T-helper 9 cell (primary cell): ENCODE measurements around the gene RETN.
"Not testable (repeated sequence)": the region's sequence is repeated elsewhere in the genome, so short reads cannot be mapped to it uniquely, and the experiment has no call there.

ENCODE experiments used
- DNase-seq: peaks from one replicate; pipeline ENCODE4 v3.0.0-alpha.2; 2020

RETN gene

GRCh38 chr19:7638802-7639465 lies 29.9 kb upstream of the RETN start:
- no peak for DNase-seq

DNA sequence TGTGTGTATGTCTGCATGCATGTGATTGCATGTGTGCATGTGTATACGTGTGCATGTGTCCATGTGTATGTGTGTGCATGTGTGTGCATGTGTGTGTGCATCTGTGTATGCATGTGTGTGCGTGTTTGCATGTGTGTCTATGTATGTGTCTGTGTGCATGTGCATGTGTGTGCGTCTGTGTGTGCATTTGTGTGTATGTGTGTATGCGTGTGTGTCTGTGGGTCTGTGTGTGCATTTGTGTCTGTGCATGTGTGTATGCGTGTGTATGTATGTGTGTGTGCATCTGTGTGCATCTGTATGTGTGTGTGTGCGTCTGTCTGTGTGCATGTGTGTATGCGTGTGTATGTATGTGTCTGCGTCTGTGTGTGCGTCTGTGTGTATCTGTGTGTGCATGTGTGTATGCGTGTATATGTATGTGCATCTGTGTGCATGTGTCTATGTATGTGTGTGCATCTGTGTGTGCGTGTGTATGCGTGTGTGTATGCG lies 28.9 kb upstream of the RETN start:
- DNase-seq: no peak

DNA sequence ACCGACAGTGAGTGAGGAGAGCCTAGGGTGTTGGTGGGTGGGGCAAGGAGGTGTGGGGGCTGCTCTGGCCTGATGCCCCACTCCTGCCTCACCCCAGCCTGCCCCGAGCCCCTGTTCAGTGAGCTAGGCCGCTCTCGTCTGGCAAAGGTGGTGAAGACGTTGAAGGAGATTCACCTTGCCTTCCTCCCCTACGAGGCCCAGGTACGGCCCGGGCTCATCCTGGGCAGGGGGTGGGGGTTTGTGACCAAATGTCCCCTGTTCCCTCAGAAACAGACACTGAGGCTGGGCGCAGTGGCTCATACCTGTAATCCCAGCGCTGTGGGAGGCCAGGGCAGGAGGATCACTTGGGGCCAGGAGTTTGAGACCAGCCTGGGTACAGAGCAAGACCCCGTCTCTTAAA lies 28.0 kb upstream of the RETN start:
- DNase-seq: no peak

DNA sequence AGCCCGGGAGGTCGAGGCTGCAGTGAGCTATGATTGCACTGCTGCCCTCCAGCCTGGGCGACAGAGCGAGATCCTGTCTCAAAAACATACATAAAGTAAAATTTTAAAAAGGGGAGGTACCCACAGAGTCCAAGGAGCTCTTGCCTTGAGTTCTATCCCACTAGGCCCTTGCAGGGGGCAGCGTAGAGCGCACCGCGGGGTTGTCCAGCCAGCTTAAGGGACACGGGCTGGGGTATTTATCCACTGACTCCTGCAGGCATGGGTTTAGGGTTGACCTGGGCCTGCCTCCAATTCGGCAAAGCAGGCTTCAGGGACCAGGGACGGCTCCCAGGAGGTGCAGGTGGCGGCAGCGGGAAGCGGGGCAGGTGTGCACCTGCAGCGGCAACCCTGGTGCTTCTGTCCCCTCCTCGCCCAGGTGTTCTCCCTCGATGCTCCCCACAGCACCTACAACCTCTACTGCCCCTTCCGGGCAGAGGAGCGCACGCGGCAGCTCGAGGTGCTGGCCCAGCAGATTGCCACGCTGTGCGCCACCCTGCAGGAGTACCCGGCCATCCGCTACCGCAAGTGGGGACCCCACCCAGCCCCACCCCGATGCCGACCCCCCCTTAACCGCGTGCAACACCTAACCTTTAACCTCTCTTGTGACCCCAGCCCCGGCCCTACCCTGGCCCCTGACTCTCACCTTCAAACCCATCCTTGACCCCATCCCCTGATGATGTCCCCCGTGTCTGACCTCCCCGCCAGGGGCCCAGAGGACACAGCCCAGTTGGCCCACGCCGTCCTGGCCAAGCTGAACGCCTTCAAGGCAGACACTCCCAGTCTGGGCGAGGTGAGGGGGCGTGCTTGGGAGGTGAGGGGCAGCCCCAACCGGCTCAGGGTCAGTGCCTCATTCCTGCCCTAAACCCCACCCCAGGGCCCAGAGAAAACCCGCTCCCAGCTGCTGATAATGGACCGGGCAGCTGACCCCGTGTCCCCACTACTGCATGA lies 27.3 kb upstream of the RETN start:
- no peak for DNase-seq

GRCh38 chr19:7642295-7643030 lies 26.4 kb upstream of the RETN start:
- no peak for DNase-seq

DNA sequence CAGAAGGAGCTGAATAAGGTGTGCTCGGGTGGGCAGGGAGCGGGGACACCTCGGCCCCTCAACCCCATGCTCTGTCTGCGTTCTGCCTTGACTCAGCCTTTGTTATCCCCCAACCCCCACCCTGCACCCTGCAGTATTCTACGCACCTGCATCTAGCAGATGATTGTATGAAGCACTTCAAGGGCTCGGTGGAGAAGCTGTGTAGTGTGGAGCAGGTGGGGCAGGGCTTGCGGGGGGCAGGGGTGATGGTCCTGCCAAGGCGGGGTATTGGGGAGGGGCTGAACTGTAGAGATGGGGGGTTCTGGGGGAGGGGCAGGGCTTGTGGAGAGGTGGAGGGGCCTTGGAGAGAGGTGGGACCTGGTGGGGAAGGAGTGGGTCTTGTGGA lies 25.8 kb upstream of the RETN start:
- DNase-seq: no peak

GRCh38 chr19:7643629-7644549 lies 25.0 kb upstream of the RETN start:
- DNase-seq: not testable (repeated sequence)

- no peak for DNase-seq
Observed at GRCh38 chr19:7644550-7644877, 24.3 kb upstream of the RETN start.

DNA sequence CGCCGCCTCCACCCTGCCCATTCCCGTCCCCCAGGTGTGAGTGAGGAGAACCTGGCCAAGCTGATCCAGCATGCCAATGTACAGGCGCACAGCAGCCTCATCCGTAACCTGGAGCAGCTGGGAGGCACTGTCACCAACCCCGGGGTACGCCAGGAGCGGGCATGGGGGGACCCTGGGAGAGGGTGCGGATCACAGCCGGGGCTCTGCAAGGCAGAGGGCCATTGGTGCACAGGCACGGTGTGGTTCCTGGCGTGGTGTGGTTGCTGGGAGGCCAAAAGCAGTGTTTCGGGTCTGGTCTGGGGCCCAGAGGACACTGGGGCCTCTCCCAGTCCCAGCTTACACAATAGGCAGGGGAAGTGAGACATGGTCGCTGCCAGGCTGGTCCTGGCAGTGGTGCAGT lies 23.7 kb upstream of the RETN start:
- DNase-seq: no peak

DNA sequence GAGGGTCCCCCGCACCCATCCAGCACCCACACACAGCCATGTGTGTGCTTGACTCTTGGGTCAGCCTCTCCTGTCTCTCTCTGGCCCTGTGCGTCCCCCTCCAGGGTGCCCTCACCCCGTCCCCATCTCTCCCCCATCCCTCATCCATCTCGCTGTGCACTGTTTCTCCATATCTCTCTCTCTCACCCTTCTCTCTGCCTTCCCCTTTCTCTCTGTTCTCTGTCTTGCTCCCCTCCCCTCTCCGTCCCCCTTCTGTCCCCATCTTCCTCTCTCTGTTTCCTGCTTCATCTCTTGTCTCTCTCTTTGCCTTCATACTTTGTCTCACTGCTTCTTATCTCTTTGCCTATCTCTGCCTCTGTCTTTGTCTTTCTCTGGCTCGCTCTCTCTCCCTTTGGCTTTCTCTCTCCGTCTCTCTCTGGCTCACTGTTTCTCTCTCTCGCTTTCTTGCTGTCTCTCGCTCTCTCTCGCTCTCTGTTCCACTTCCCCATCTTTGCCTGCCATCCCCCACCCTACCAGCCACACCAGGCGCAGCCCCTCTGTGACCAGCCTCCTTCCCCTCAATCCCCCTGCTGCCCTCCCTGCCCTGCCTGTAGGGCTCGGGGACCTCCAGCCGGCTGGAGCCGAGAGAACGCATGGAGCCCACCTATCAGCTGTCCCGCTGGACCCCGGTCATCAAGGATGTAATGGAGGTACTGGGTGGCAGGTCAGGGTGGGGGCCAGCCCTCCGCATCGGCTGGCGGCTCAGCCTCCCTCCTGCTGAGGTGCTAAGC lies 23.0 kb upstream of the RETN start:
- DNase-seq: no peak

DNA sequence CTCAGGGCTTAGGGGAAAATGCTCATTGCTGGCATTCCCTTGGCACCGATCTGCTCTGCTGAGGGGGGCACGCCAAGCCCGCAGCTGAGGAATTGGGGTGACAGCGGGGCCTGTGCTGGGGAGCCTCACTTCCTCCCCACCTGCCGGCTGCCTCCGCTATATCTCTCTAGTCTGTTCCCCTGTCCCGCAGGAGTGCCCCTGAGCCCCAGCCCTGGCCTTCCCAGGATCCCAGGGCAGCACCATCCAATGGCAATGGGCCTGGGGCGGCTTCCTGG lies 22.5 kb upstream of the RETN start:
- no peak for DNase-seq

DNA sequence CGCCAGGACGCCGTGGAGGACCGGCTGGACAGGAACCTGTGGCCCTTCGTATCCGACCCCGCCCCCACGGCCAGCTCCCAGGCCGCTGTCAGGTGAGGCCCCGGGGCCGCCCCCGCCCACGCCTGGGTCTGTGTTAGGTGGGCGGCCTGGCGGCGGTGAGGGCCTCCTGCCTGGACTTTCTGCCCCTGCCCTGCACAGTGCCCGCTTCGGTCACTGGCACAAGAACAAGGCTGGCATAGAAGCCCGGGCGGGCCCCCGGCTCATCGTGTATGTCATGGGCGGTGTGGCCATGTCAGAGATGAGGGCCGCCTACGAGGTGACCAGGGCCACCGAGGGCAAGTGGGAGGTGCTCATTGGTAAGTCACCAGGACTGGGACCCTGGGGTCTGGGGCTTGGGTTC lies 21.7 kb upstream of the RETN start:
- DNase-seq: no peak

DNA sequence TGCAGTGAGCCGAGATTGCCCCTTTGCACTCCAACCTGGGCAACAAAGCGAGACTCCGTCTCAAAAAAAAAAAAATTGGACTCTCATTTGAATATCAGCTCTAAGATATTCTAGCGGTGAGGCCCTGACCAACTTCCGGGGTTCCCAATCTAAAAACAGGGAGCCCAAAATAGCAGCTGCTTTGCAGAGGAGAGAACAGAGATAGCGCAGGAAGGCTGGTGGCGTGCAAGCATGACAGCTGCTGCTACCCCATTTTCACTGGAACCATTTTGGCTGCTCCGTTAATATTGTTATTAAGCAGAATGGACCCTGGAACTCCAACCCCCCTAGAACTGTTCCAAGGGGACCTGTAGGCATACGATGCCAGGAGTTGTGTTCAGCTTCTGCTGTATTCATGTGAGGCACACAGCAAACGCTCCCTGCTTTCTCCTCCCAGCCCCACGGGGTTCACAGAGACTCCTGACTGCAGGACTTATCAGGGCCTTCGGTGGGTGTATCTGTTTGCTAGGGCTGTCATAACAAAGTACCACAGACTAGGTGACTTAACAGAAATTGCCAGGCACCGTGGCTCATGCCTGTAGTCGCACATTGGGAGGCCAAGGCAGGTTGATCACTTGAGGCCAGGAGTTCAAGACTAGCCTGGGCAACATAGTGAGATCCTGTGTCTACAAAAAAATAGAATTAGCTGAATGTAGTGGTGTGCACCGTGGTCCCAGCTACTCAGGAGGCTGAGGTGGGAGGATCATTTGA lies 20.4 kb upstream of the RETN start:
- no peak for DNase-seq

DNA sequence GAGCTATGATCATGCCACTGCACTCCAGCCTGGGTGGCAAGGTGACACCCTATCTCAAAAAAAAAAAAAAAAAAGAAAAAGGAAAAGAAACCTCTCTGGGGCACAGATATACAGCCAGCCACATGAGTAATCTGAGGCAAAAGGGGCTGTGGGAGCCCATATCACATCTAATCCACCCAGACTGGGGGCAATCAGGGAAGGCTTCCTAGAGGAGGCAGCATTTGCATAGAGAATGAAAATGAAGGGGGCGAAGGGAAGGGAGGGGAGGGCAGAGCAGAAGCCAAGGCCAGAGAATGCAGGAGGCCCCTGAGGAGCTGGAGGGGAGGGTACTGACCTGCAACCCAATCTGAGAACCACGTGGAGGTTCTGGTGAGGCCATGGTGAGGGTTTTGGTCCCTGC lies 18.7 kb upstream of the RETN start:
- no peak for DNase-seq

DNA sequence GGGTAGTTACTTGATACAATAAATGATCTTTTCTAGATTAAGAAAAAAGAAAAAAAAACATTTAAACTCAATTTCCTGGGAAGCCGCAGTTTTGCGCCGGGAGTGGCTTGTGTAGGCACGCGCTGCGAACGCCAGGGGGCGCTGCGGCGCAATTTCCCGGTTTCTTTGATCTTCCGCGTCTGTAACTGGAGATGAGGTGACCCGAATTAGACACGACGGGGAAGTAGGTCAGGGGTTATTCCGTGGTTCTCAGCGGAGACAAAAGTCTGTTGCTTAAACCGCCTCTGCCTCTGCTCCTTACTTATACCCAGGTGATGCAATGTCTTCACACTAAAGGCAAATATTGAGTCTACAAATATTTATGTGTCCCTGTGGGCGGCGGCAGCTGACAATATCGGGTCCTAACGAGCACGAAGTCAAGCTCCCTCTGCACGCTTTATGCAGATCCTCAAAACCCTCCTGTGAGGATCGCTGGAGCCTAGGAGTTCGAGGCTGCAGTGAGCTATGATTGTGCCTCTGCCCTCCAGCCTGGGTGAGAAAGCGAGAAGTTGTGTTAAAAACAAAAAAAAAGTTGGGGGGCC lies 16.7 kb upstream of the RETN start:
- DNase-seq: peak; percentile 91

- no peak for DNase-seq
Observed at GRCh38 chr19:7654401-7654800, 14.4 kb upstream of the RETN start.

DNA sequence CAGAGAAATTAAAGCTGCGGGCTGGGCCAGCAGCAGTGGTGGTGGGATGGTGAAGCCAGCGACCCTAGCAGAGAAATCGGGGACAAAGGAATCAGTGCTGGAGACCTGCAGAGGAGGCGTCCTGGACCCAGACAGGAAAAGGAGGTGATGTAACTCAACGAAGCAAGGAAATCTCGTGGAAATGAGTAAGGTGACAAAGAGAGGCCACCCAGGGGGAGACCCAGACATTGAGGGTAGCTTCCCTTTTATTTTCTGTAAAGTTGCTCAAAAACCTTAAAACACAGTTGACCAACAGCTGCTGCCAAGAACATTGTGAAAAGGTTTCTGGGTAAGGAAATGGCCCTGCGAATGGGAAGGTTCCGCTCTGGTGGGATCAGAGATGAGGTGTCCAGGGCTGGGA lies 13.3 kb upstream of the RETN start:
- DNase-seq: no peak

GRCh38 chr19:7657131-7657751 lies 11.6 kb upstream of the RETN start:
- DNase-seq: no peak

GRCh38 chr19:7658219-7658686 lies 10.6 kb upstream of the RETN start:
- no peak for DNase-seq
